ENCODE measurements around the gene PCDHGA1.
"Not testable (repeated sequence)": the region's sequence is repeated elsewhere in the genome, so short reads cannot be mapped to it uniquely, and the experiment has no call there.

Gene PCDHGA1

GRCh38 chr5:141342773-141343172 is 12.5 kb downstream of the PCDHGA1 start:
- H3K4me3 ChIP-seq (ENCODE audit: low read length): no peak overlapping the region
- DNase-seq (ENCODE audit: low read depth): no peak
- TF ChIP-seq CTCF (conservative IDR thresholded peaks at IDR 0.05; ENCODE audit: low read length): no peak

DNA sequence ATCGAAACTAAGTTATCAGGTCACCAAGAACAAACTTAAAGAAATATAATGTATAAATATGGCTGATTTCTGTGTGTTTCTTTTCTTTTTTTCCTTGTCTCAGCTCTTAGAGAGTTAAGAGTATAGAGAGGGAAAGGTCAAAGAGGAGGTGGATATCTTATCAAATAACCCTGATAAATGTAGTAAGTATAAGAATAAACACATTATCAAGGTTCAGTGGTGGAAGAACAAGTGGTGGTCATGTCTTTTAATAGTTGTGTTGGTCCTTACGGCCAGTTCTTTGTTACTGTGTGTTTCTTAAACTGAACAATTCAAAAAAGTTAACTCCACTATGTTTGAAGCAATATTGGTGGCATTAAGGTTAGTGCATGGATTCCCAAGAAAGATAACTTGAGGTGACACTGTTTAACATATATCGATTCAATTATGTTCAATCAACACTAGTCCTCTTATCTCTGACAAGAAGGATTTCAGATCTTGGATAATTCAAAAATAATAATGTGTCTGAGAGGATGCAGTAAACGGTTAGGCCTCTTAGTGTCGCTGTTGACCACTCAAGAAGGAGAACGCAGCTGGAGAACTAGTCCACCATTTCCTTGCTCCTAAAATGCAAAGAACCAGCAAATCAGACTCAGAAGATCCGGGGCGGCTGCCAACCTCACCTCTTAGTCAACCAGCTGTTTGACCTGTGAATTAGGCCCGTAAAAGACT is 13.1 kb downstream of the PCDHGA1 start, which contains the start of gene PCDHGA3:
TSS of gene PCDHGA3 (plus strand) at position 588 of the 711 bp plus-strand sequence. CDS start 205 bp downstream, outside the sequence.
- peak within 1 kb of the TSS; percentile 48 for H3K4me3 ChIP-seq (ENCODE audit: low read length)
- peak; percentile 53 for DNase-seq (ENCODE audit: low read depth)

GRCh38 chr5:141343953-141344463 is 13.7 kb downstream of the PCDHGA1 start:
- TF ChIP-seq CTCF (conservative IDR thresholded peaks at IDR 0.05; ENCODE audit: low read length): no peak
- no peak for DNase-seq (ENCODE audit: low read depth)
- H3K4me3 ChIP-seq (ENCODE audit: low read length): peak overlapping the region; percentile 48

More for the DNA sequence above, 13.1 kb downstream of the PCDHGA1 start, which contains the start of gene PCDHGA3:
- TF ChIP-seq CTCF (conservative IDR thresholded peaks at IDR 0.05; ENCODE audit: low read length): peak; percentile 57

DNA sequence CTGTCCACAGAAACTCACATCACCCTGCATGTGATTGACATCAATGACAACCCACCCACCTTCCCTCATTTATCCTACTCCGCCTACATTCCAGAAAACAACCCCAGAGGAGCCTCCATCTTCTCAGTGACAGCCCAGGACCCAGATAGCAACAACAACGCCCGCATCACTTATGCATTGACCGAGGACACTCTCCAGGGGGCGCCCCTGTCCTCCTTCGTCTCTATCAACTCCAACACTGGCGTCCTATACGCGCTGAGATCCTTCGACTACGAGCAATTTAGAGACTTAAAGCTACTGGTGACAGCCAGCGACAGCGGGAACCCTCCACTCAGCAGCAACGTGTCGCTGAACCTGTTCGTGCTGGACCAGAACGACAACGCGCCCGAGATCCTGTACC is 15.0 kb downstream of the PCDHGA1 start:
- DNase-seq (ENCODE audit: low read depth): no peak
- no peak overlapping the region for H3K4me3 ChIP-seq (ENCODE audit: low read length)
- no peak for TF ChIP-seq CTCF (conservative IDR thresholded peaks at IDR 0.05; ENCODE audit: low read length)

DNA sequence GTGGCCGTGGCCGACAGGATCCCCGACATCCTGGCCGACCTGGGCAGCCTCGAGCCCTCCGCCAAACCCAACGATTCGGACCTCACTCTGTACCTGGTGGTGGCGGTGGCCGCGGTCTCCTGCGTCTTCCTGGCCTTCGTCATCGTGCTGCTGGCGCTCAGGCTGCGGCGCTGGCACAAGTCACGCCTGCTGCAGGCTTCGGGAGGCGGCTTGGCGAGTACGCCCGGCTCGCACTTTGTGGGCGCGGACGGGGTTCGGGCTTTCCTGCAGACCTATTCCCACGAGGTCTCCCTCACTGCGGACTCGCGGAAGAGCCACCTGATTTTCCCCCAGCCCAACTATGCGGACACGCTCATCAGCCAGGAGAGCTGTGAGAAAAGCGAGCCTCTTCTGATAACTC is 15.7 kb downstream of the PCDHGA1 start:
- not testable (repeated sequence) for DNase-seq (ENCODE audit: low read depth); H3K4me3 ChIP-seq (ENCODE audit: low read length)

GRCh38 chr5:141349917-141350619 is 19.8 kb downstream of the PCDHGA1 start, which contains the start of gene PCDHGB1:
TSS of gene PCDHGB1 (plus strand) at chr5:141350099. CDS start at chr5:141350261, 162 bp downstream.
- DNase-seq (ENCODE audit: low read depth): peak; percentile 69
- peak; percentile 72 for TF ChIP-seq CTCF (conservative IDR thresholded peaks at IDR 0.05; ENCODE audit: low read length)
- H3K4me3 ChIP-seq (ENCODE audit: low read length): peak within 1 kb of the TSS; percentile 59

DNA sequence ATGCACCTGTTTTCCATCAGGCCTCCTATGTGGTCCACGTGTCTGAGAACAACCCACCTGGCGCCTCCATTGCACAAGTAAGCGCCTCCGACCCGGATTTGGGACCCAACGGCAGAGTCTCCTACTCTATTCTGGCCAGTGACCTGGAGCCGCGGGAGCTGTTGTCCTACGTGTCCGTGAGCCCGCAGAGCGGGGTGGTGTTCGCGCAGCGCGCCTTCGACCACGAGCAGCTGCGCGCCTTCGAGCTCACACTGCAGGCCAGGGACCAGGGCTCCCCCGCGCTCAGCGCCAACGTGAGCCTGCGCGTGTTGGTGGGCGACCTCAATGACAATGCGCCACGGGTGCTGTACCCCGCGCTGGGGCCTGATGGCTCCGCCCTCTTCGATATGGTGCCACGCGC is 21.3 kb downstream of the PCDHGA1 start:
- no peak for DNase-seq (ENCODE audit: low read depth)
- TF ChIP-seq CTCF (conservative IDR thresholded peaks at IDR 0.05; ENCODE audit: low read length): no peak

More for the DNA sequence above, 21.3 kb downstream of the PCDHGA1 start:
- no peak overlapping the region for H3K4me3 ChIP-seq (ENCODE audit: low read length)
